Left ventricle myocardium inferior (tissue), 1 donor: ENCODE measurements around the gene PRMT3. TPM values are rescaled to one million over a fixed set of nuclear protein-coding genes. Genes with fewer than 3 reads are reported as not detected.
A peak's percentile ranks its signal among the peaks of the same experiment; 100 is the strongest.

Experiments used
- DNase-seq: peaks from one replicate; pipeline ENCODE4 v3.0.0-alpha.2; 2020
- H3K27ac ChIP-seq: fragments of 200-600 bp; replicated peaks from 2 replicates; pipeline ENCODE4 v1.8.0; 2021
- H3K27me3 ChIP-seq: fragments of 200-600 bp; 2 replicates; pipeline ENCODE4 v1.8.0; 2021; ENCODE audit warnings: low read depth
- H3K36me3 ChIP-seq: fragments of 200-600 bp; 2 replicates; pipeline ENCODE4 v1.8.0; 2021
- H3K4me1 ChIP-seq: fragments of 200-600 bp; 2 replicates; pipeline ENCODE4 v1.8.0; 2021
- H3K4me3 ChIP-seq: fragments of 200-600 bp; 2 replicates; pipeline ENCODE4 v1.8.0; 2021; ENCODE audit warnings: mild to moderate bottlenecking, moderate library complexity
- H3K9me3 ChIP-seq: fragments of 200-600 bp; replicated peaks from 2 replicates; pipeline ENCODE4 v1.8.0; 2021
- CTCF ChIP-seq: fragments of 200-600 bp; IDR thresholded peaks from 2 replicates; pipeline ENCODE4 v1.8.0; 2021; ENCODE audit warnings: antibody characterized with exemption, mild to moderate bottlenecking, borderline replicate concordance
- intact Hi-C: fragments of 100-400 bp; cut with micrococcal nuclease; formaldehyde crosslinking; loops from one replicate; pipeline ENCODE4 v1.11.0; 2022
- long read RNA-seq: library from polyadenylated mRNA; unstranded; transcript quantifications from one replicate; pipeline ENCODE4 v2.0.0, GENCODE V29; 2021
- total RNA-seq: library from RNA; stranded (reverse); fragmentation: NEBNext Ultra II Directional; extraction: Animal tissue kit (Norgen Biotek cat#: 25700); gene quantifications from one replicate; pipeline ENCODE4 v1.2.1, GENCODE V29; 2021
- donor health status: DM: no; HTN: yes; CAD: no; lungs with severe emphysema.

Gene PRMT3
- 11.4 TPM for total RNA-seq
- long read RNA-seq, transcript PRMT3-202 (16 exons, 2,653 nt) = major isoform, 53 of 57 reads
- long read RNA-seq, partial matches to known transcripts = 0 of 57 reads
- long read RNA-seq, other reads (novel, unspliced or antisense) = 4 of 57 reads

- peak; percentile 97 for DNase-seq
- Histone ChIP-seq H3K9me3 (no peaks in the 10 kb centered on the region), H3K27ac (peak within 1 kb of the TSS; percentile 87), H3K36me3 (peaks cover 20% of the 10 kb centered on the region), H3K4me3 (peak within 1 kb of the TSS; percentile 77), H3K27me3 (no peaks in the 10 kb centered on the region), H3K4me1 (peaks cover 26% of the 10 kb centered on the region)
- intact Hi-C loops = no loop called here
- no peak for TF ChIP-seq CTCF
These were observed at the start of gene PRMT3 for GRCh38 chr11:20387261-20388095. PRMT3 (plus strand) TSS chr11:20387716; CDS start chr11:20387747, 31 bp downstream.

GRCh38 chr11:20342347-20343141 lies 45.0 kb upstream of the PRMT3 start:
- Histone ChIP-seq H3K9me3 (no peaks in the 10 kb centered on the region), H3K4me1 (no peaks in the 10 kb centered on the region), H3K27me3 (peaks cover 73% of the 10 kb centered on the region), H3K36me3 (no peaks in the 10 kb centered on the region), H3K27ac (no peak overlapping the region), H3K4me3 (no peak overlapping the region)
- no peak for TF ChIP-seq CTCF
- intact Hi-C loops = no loop called here
- no peak for DNase-seq

- intact Hi-C loops = loop anchor here (5.0 kb wide), 1 partner anchor 224 kb away; no protein-coding TSS in a partner anchor
- no peak overlapping the region for H3K27ac ChIP-seq
- H3K9me3 ChIP-seq = no peaks in the 10 kb centered on the region
- H3K4me1 ChIP-seq = no peaks in the 10 kb centered on the region
- no peak for TF ChIP-seq CTCF
- no peak overlapping the region for H3K4me3 ChIP-seq
- no peak for DNase-seq
- H3K36me3 ChIP-seq = no peaks in the 10 kb centered on the region
- H3K27me3 ChIP-seq = peaks cover 13% of the 10 kb centered on the region
These were observed 36.4 kb upstream of the PRMT3 start for GRCh38 chr11:20351136-20351535.

- TF ChIP-seq CTCF = no peak
- no peaks in the 10 kb centered on the region for H3K4me1 ChIP-seq
- intact Hi-C loops = loop anchor here (5.0 kb wide), 1 partner anchor 225 kb away; no protein-coding TSS in a partner anchor
These were observed 35.7 kb upstream of the PRMT3 start for GRCh38 chr11:20351751-20352262.

GRCh38 chr11:20353829-20354434 lies 33.6 kb upstream of the PRMT3 start:
- no peaks in the 10 kb centered on the region for H3K4me1 ChIP-seq
- no peaks in the 10 kb centered on the region for H3K36me3 ChIP-seq
- H3K27ac ChIP-seq = no peak overlapping the region
- intact Hi-C loops = loop anchor here (5.0 kb wide), 1 partner anchor 227 kb away; no protein-coding TSS in a partner anchor
- peak; percentile 87 for TF ChIP-seq CTCF
- no peaks in the 10 kb centered on the region for H3K27me3 ChIP-seq
- no peaks in the 10 kb centered on the region for H3K9me3 ChIP-seq
- no peak overlapping the region for H3K4me3 ChIP-seq
- no peak for DNase-seq

More at GRCh38 chr11:20351751-20352262, 35.7 kb upstream of the PRMT3 start:
- H3K36me3 ChIP-seq = no peaks in the 10 kb centered on the region
- no peak overlapping the region for H3K4me3 ChIP-seq
- H3K9me3 ChIP-seq = no peaks in the 10 kb centered on the region
- no peak for DNase-seq
- no peak overlapping the region for H3K27ac ChIP-seq
- peaks cover 12% of the 10 kb centered on the region for H3K27me3 ChIP-seq
